VCaP (cell line): ENCODE results near the gene RNF19B.
A peak's percentile ranks its signal among the peaks of the same experiment; 100 is the strongest.

ENCODE experiments used
- H3K27ac ChIP-seq: fragments of 450-650 bp; 2 replicates; pipeline ENCODE4 v1.5.1; 2017
- TF ChIP-seq, protein P1 (sequence below): fragments of 450-650 bp; conservative IDR thresholded peaks from 2 replicates; pipeline ENCODE4 v1.5.1; 2017; ENCODE audit warnings: mild to moderate bottlenecking, moderate library complexity

Gene RNF19B

DNA sequence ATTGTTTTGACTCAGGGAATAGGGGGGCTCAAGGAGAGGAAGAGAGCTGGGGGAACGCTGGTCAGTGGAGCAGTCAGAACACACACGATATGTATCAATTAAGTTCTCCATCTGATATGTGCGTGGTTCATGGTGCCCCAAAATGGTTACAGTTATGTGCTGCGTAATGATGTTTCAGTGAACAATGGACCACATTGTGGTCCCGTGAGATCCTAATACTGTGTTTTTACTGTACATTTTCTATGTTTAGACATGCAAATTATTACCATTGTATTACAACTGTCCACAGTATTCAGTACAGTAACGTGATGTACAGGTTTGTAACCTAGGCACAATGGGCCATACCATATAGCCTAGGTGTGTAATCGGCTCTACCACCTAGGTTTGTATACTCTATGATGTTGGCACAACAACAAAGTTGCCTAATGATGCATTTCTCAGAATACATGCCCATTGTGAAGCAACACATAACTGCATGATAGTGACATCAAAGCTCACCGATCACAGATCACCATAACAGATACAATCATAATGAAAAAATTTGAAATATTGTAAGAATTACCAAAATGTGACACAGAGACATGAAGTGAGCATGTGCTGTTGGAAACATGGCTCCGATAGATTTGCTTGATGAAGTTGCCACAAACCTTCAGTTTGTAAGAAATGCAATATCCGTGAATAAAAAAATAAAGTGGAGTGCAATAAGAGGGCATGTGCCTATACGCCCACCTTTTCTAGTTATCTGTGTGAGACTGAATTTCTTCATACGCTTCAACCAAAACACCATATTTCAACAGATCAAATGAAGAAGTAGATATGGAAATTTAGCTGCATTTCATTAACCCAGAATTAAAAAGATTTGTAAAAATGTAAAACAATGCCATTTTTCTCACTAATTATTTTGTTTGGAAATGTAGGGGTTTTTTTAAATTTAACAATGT lies 48.6 kb downstream of the RNF19B start:
- TF ChIP-seq, protein P1, sequence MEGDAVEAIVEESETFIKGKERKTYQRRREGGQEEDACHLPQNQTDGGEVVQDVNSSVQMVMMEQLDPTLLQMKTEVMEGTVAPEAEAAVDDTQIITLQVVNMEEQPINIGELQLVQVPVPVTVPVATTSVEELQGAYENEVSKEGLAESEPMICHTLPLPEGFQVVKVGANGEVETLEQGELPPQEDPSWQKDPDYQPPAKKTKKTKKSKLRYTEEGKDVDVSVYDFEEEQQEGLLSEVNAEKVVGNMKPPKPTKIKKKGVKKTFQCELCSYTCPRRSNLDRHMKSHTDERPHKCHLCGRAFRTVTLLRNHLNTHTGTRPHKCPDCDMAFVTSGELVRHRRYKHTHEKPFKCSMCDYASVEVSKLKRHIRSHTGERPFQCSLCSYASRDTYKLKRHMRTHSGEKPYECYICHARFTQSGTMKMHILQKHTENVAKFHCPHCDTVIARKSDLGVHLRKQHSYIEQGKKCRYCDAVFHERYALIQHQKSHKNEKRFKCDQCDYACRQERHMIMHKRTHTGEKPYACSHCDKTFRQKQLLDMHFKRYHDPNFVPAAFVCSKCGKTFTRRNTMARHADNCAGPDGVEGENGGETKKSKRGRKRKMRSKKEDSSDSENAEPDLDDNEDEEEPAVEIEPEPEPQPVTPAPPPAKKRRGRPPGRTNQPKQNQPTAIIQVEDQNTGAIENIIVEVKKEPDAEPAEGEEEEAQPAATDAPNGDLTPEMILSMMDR: no peak
- H3K27ac ChIP-seq: no peak overlapping the region

DNA sequence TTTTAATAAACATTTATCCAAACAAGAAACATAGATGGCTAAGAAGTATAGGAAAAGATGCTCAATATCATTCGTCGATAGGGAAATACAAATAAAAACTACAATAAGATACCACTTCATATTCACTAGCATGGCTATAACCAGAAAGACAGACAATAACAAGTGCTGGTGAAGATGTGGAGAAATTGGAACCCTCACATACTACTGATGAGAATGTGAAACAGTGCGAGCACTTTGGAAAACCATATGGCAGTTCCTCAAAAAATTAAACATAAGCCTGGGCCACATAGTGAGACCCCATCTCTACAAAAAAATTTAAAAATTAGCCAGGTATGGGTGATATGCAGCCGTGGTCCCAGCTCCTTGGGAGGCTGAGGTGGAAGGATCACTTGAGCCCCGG lies 54.3 kb downstream of the RNF19B start:
- no peak overlapping the region for H3K27ac ChIP-seq
- TF ChIP-seq, protein P1: no peak

DNA sequence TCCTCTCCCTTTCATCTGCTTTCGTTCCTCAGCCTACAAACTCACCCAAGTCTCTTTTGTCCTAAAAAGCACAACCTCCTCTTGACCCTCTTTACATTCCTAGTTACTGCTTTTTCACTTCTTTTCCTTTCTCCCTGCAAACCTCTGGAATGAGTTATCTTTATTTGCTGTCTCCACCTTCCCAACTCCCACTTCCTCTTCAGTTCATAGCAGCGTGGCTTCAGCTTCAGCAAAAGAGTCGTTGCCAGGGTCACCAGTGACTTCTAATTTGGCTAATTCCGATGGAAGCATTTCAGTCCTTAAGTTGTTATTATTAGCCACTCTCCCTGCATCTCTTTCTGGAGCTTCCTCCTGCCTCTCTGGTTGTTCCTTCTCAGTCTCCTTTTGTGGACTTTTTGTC lies 57.2 kb downstream of the RNF19B start:
- peak overlapping the region; percentile 14; the same call in 1 of the 2 replicates for H3K27ac ChIP-seq
- TF ChIP-seq, protein P1: no peak

DNA sequence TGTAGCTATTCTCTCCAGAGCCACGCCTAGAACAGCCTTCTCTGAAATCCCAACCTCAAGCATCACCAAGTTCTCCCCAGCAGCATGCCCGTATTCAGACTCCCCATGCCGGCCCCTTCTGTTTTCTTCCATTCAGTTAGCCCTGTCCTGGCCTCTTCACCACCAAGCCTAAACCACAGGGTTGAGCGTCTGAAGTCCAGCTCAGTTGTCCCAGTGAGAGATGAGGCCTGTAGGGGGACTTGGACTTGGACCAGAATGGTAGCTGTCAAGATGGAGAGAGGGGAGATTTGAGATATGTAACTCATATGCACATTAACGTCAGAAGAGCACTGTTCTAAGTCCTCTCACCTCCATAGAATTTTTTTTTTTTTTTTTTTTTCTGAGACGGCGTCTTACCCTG lies 58.0 kb downstream of the RNF19B start:
- no peak overlapping the region for H3K27ac ChIP-seq
- TF ChIP-seq, protein P1: no peak

DNA sequence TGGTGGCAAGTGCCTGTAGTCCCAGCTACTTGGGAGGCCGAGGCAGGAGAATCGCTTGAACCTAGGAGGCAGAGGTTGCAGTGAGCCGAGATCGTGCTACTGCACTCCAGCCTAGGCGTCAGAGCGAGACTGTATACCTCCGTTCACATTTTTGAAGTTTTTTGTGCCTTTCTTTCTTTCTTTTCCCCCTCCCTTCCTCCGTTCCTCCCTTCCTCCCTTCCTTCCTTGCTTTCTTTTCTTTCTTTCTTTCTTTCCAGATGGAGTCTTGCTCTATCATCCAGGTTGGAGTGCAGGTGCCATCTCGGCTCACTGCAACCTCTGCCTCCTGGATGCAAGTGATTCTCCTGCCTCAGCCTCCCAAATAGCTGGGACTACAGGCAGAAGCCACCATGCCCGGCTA lies 59.0 kb downstream of the RNF19B start:
- peak overlapping the region; percentile 54 for H3K27ac ChIP-seq

DNA sequence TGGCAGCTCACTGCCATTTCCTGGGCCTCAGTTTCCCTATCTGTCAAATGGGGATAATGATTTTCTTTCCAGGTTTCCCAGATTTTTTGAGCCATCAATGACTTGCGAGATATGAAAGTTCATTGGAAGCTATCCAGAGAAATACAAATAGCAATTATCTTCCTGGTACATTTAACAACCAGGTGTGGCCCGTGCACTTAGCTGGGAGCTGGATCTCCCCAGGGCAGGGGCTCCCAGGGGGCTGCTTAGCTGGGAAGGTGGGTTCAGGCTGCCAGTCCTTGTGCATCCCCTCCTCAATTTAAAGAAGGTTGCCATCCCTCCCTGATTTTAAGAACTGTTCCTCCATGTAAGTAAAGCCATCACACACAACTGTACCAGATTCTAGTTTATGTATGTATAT lies 59.8 kb downstream of the RNF19B start:
- TF ChIP-seq, protein P1: no peak
- H3K27ac ChIP-seq: peak overlapping the region; percentile 54

DNA sequence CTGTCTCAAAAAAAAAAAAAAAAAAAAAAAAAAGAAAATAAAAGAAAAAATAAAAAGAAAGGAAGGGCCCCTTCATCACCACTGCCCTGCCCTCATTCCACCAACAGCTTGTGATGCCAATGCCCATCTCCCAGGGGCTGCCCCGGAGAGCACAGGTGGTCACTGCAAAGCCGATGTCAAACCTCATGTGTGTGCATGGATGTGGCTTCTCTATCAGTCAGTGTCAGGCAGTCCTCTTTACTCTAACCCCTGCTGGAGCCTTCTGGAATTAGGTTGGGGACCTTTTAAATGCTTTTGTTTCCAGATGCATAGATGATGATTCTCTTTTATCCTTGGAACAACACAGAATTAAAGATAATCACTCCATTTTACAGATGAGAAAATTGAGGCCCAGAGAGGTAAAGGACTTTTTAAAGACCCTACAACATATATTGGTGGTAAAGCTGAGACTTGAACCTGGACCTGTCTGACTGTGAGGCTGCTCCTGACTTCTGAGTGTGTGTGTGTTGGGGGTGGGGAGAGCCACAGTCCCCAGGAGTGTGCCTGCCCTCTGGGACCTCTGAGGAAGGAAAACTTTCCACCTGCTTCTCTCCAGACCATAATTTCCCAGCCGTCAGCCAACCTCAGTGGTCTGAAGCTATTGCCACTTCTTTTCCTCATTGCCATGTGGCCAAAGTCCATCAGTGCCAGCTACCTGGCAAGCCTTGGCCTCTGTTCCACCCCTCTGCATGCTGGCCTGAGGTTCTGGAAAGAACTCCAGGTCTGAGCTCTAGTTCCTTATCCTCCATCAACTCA lies 60.4 kb downstream of the RNF19B start:
- TF ChIP-seq, protein P1: no peak

More for the DNA sequence above, 60.4 kb downstream of the RNF19B start:
- H3K27ac ChIP-seq: peak overlapping the region; percentile 54
